Adrenal gland (tissue), 5 donors: ENCODE data around the gene ZDHHC18.

ENCODE experiments used
- CTCF ChIP-seq, 6 experiments: fragments of 450-650 bp in 4 of 6; fragments of 200-600 bp in 2 of 6; sonication (generic) in 1 of 6; IDR thresholded peaks; 1 replicate in 5 of 6; 2 replicates in 1 of 6; pipeline versions ENCODE4 v1.5.1 to v1.8.0; 2016 to 2021; ENCODE audit warnings: antibody characterized with exemption in 6 of 6, mild to moderate bottlenecking in 2 of 6, moderate library complexity in 1 of 6
- POLR2A ChIP-seq, 2 donors: fragments of 450-650 bp; IDR thresholded peaks; one replicate each; pipeline ENCODE4 v1.6.1; 2017; ENCODE audit warnings: antibody characterized with exemption in 2 of 2, mild to moderate bottlenecking in 2 of 2, moderate library complexity in 1 of 2
- donor health status: DM: no; HTN: no; CAD: no.

- TF ChIP-seq CTCF (IDR thresholded peaks at IDR 0.05) (no peak), POLR2A (IDR thresholded peaks at IDR 0.05) (no peak)
Measured at GRCh38 chr1:26789612-26789865, 36.9 kb upstream of the ZDHHC18 start.
